Mesendoderm (in vitro differentiated cells): ENCODE data around the gene MKRN2.
"Not testable (repeated sequence)": the region's sequence is repeated elsewhere in the genome, so short reads cannot be mapped to it uniquely, and the experiment has no call there.

Experiments used
- DNase-seq: peaks from one replicate; pipeline ENCODE4 v3.0.0; 2013
- H2AK5ac ChIP-seq: 2 replicates; pipeline ENCODE4 v1.6.1; 2013; ENCODE audit warnings: low read length, inconsistent platforms
- H2BK120ac ChIP-seq: 2 replicates; pipeline ENCODE4 v1.6.1; 2013; ENCODE audit warnings: low read depth, mild to moderate bottlenecking, low read length, moderate library complexity, mixed read lengths
- H2BK15ac ChIP-seq: replicated peaks from 2 replicates; pipeline ENCODE4 v1.6.1; 2013; ENCODE audit warnings: low read depth, mild to moderate bottlenecking, moderate library complexity
- H2BK5ac ChIP-seq: 2 replicates; pipeline ENCODE4 v1.6.1; 2013; ENCODE audit warnings: low read length, inconsistent platforms
- H3K18ac ChIP-seq: 2 replicates; pipeline ENCODE4 v1.6.1; 2013; ENCODE audit warnings: mild to moderate bottlenecking, low read length, mixed read lengths
- H3K23ac ChIP-seq: one replicate; pipeline ENCODE4 v1.6.1; 2013; ENCODE audit warnings: low read length
- H3K27ac ChIP-seq: 2 replicates; pipeline ENCODE4 v1.5.1; 2013; ENCODE audit warnings: low read depth, mild to moderate bottlenecking, inconsistent platforms, low read length, moderate library complexity
- H3K27me3 ChIP-seq: 2 replicates; pipeline ENCODE4 v1.6.1; 2013; ENCODE audit warnings: low read length, control low read depth, mild to moderate bottlenecking, inconsistent platforms; ENCODE audit not compliant: insufficient read depth, poor library complexity
- H3K36me3 ChIP-seq: 2 replicates; pipeline ENCODE4 v1.6.1; 2013; ENCODE audit warnings: low read length, inconsistent platforms; ENCODE audit not compliant: control insufficient read depth, insufficient read depth
- H3K4ac ChIP-seq: one replicate; pipeline ENCODE4 v1.6.1; 2013; ENCODE audit warnings: low read depth, mild to moderate bottlenecking, low read length, moderate library complexity
- H3K4me1 ChIP-seq: 2 replicates; pipeline ENCODE4 v1.6.1; 2013; ENCODE audit warnings: low read depth, low read length, inconsistent platforms; ENCODE audit not compliant: control insufficient read depth
- H3K4me2 ChIP-seq: 2 replicates; pipeline ENCODE4 v1.6.1; 2013; ENCODE audit warnings: low read length
- H3K4me3 ChIP-seq: 2 replicates; pipeline ENCODE4 v1.5.1; 2013; ENCODE audit warnings: mild to moderate bottlenecking, low read length
- H3K56ac ChIP-seq: one replicate; pipeline ENCODE4 v1.6.1; 2013; ENCODE audit warnings: low read length
- H3K79me1 ChIP-seq: 2 replicates; pipeline ENCODE4 v1.6.1; 2013; ENCODE audit warnings: low read length, inconsistent platforms
- H3K79me2 ChIP-seq: 2 replicates; pipeline ENCODE4 v1.6.1; 2013; ENCODE audit warnings: mild to moderate bottlenecking, low read length; ENCODE audit not compliant: control insufficient read depth, insufficient read depth
- H3K9ac ChIP-seq: 2 replicates; pipeline ENCODE4 v1.6.1; 2013; ENCODE audit warnings: low read length, inconsistent platforms
- H4K5ac ChIP-seq: one replicate; pipeline ENCODE4 v1.6.1; 2013; ENCODE audit warnings: low read length
- H4K8ac ChIP-seq: one replicate; pipeline ENCODE4 v1.6.1; 2013; ENCODE audit warnings: low read depth, mild to moderate bottlenecking, control low read depth, low read length, moderate library complexity
- WGBS: extraction: QIAGEN DNeasy Blood & Tissue Kit; methylation state at CpG from one replicate; pipeline ENCODE4 v1.1.7; 2013; ENCODE audit warnings: low lambda C conversion rate, missing lambda C conversion rate; ENCODE audit not compliant: insufficient coverage; ENCODE audit errors: extremely low coverage; 5-methylcytosine and 5-hydroxymethylcytosine counted together

The MKRN2 gene

GRCh38 chr3:12522721-12523120, 34.2 kb upstream of the MKRN2 start:
- H3K56ac ChIP-seq = no peak overlapping the region
- no peak overlapping the region for H2AK5ac ChIP-seq
- H3K4me2 ChIP-seq = no peak overlapping the region

DNA sequence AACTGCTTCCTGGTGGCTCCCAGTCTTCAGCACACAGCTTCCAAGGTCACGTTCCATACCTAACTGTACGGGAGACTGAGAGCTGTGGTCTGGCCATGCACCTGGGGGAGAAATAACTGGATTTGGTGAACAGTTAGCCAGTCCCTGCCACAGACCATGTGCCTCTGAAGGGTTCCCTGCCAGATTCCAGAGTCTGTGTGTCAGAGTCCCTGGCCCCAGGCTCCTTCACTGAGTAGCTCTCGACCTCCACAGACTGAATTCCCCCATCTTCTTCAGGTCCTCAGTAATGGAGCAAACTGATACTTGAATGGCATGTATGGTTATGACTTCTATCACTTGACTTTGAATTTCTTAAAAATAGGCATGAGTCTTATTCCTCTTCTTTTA, 29.1 kb upstream of the MKRN2 start:
- H3K27me3 ChIP-seq = no peaks in the 10 kb centered on the region
- H3K23ac ChIP-seq = no peak overlapping the region
- WGBS = no CpG with 5 or more reads among the region's 3 CpGs
- H3K79me1 ChIP-seq = no peaks in the 10 kb centered on the region
- no peak overlapping the region for H3K27ac ChIP-seq
- no peak overlapping the region for H2BK120ac ChIP-seq
- H4K5ac ChIP-seq = no peak overlapping the region
- peaks cover 2% of the 10 kb centered on the region for H3K4me1 ChIP-seq
- no peak overlapping the region for H2BK5ac ChIP-seq
- no peak overlapping the region for H3K18ac ChIP-seq
- H3K9ac ChIP-seq = no peak overlapping the region
- no peak overlapping the region for H3K4me3 ChIP-seq
- H3K56ac ChIP-seq = no peak overlapping the region
- no peak overlapping the region for H2BK15ac ChIP-seq
- H4K8ac ChIP-seq = no peak overlapping the region
- DNase-seq = no peak
- no peak overlapping the region for H2AK5ac ChIP-seq
- peaks cover 1% of the 10 kb centered on the region for H3K36me3 ChIP-seq
- no peak overlapping the region for H3K4ac ChIP-seq
- no peak overlapping the region for H3K4me2 ChIP-seq
- no peaks in the 10 kb centered on the region for H3K79me2 ChIP-seq

More at GRCh38 chr3:12522721-12523120, 34.2 kb upstream of the MKRN2 start:
- Histone ChIP-seq H3K79me2 (no peaks in the 10 kb centered on the region), H3K4me3 (no peak overlapping the region), H3K36me3 (peaks cover 1% of the 10 kb centered on the region), H3K4me1 (peaks cover 4% of the 10 kb centered on the region), H3K4ac (no peak overlapping the region), H3K79me1 (no peaks in the 10 kb centered on the region), H2BK5ac (no peak overlapping the region), H3K27ac (no peak overlapping the region), H2BK15ac (no peak overlapping the region), H3K9ac (no peak overlapping the region), H3K27me3 (no peaks in the 10 kb centered on the region), H4K8ac (no peak overlapping the region), H4K5ac (no peak overlapping the region), H3K18ac (no peak overlapping the region), H2BK120ac (no peak overlapping the region), H3K23ac (no peak overlapping the region)
- no CpG with 5 or more reads among the region's 1 CpG for WGBS
- DNase-seq = peak; percentile 90

GRCh38 chr3:12532182-12532581, 24.7 kb upstream of the MKRN2 start:
- Histone ChIP-seq H2BK120ac (no peak overlapping the region), H3K79me1 (no peaks in the 10 kb centered on the region), H3K36me3 (no peaks in the 10 kb centered on the region), H4K5ac (no peak overlapping the region), H3K4ac (no peak overlapping the region), H2BK15ac (no peak overlapping the region), H3K9ac (no peak overlapping the region), H3K27me3 (no peaks in the 10 kb centered on the region), H2BK5ac (no peak overlapping the region), H3K4me3 (no peak overlapping the region), H3K56ac (no peak overlapping the region), H3K18ac (no peak overlapping the region), H3K4me1 (no peaks in the 10 kb centered on the region), H3K27ac (no peak overlapping the region), H3K79me2 (no peaks in the 10 kb centered on the region), H3K23ac (no peak overlapping the region), H3K4me2 (no peak overlapping the region), H4K8ac (no peak overlapping the region), H2AK5ac (no peak overlapping the region)
- no CpG with 5 or more reads among the region's 5 CpGs for WGBS
- DNase-seq = no peak

DNA sequence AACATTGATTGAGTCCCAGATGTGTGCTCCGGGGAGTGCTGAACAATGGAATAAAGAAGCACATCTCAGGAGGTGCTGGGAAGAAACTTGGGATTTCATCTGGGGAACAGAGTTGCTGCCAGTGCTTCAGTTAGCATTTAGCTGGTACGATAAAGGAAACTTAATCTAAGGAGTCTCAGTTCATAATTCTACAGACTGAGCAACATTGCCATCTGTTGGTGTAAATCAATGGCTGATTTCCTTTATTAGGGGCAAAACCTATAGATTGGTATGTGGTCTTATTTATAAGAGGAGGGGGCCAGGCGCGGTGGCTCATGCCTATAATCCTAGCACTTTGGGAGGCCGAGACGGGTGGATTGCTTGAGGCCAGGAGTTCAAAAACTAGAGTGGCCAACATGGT, 20.5 kb upstream of the MKRN2 start:
- H3K56ac ChIP-seq = no peak overlapping the region
- no peak overlapping the region for H4K5ac ChIP-seq
- H3K18ac ChIP-seq = no peak overlapping the region
- no peaks in the 10 kb centered on the region for H3K4me1 ChIP-seq
- H3K4me2 ChIP-seq = no peak overlapping the region
- no peak overlapping the region for H3K4me3 ChIP-seq
- H4K8ac ChIP-seq = no peak overlapping the region
- H3K79me2 ChIP-seq = no peaks in the 10 kb centered on the region
- no peak overlapping the region for H3K9ac ChIP-seq
- no peak overlapping the region for H3K23ac ChIP-seq
- H3K36me3 ChIP-seq = peaks cover 1% of the 10 kb centered on the region
- no peak for DNase-seq
- no peak overlapping the region for H3K27ac ChIP-seq
- no peak overlapping the region for H2AK5ac ChIP-seq
- no peak overlapping the region for H2BK5ac ChIP-seq
- no peak overlapping the region for H2BK15ac ChIP-seq
- H3K4ac ChIP-seq = no peak overlapping the region
- H3K27me3 ChIP-seq = no peaks in the 10 kb centered on the region
- H3K79me1 ChIP-seq = no peaks in the 10 kb centered on the region
- no peak overlapping the region for H2BK120ac ChIP-seq
- no CpG with 5 or more reads among the region's 6 CpGs for WGBS

DNA sequence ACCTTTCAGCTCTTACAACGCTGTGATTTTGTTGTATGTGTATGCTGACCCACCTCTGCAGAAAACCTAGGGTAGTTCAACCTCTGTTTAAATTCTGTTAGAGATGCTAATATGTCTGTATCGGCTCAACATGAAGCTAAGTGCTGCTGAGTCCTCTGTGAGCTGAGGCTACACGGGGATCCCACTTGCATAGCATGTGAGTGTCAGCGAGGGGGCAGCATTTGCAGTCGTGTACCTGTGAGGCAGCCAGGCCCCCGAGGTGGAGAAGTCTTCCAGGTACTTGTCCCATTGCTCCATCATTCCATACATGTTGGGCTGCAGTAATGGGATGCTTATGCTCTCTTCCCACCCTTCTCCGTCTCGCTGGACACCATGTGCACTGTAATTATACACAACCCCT, 15.3 kb upstream of the MKRN2 start:
- H3K56ac ChIP-seq = no peak overlapping the region
- no peak overlapping the region for H3K4ac ChIP-seq
- H2AK5ac ChIP-seq = no peak overlapping the region
- H4K5ac ChIP-seq = no peak overlapping the region
- H2BK15ac ChIP-seq = no peak overlapping the region
- no peak overlapping the region for H3K4me2 ChIP-seq
- no peaks in the 10 kb centered on the region for H3K4me1 ChIP-seq
- DNase-seq = peak; percentile 54
- H3K27me3 ChIP-seq = no peaks in the 10 kb centered on the region
- H3K9ac ChIP-seq = no peak overlapping the region
- H3K23ac ChIP-seq = no peak overlapping the region
- H2BK120ac ChIP-seq = no peak overlapping the region
- H4K8ac ChIP-seq = no peak overlapping the region
- H3K79me1 ChIP-seq = no peaks in the 10 kb centered on the region
- H2BK5ac ChIP-seq = no peak overlapping the region
- H3K4me3 ChIP-seq = no peak overlapping the region
- H3K18ac ChIP-seq = no peak overlapping the region
- H3K79me2 ChIP-seq = no peaks in the 10 kb centered on the region
- no peak overlapping the region for H3K27ac ChIP-seq
- WGBS = no CpG with 5 or more reads among the region's 8 CpGs
- H3K36me3 ChIP-seq = peaks cover 1% of the 10 kb centered on the region

- not testable (repeated sequence) for H2BK5ac ChIP-seq, H3K4me2 ChIP-seq, H3K4ac ChIP-seq, H3K27ac ChIP-seq, H3K79me2 ChIP-seq, H3K23ac ChIP-seq, DNase-seq, H2BK15ac ChIP-seq, H4K5ac ChIP-seq, H3K56ac ChIP-seq, H4K8ac ChIP-seq, H2BK120ac ChIP-seq, H3K9ac ChIP-seq, H3K18ac ChIP-seq, H3K36me3 ChIP-seq, H3K4me3 ChIP-seq, H3K79me1 ChIP-seq, H3K4me1 ChIP-seq, H2AK5ac ChIP-seq, H3K27me3 ChIP-seq
- WGBS = no CpG with 5 or more reads among the region's 12 CpGs
Measured at GRCh38 chr3:12543497-12543896, 13.4 kb upstream of the MKRN2 start.
